Measurements from ENCODE around the gene ZFC3H1.
"Not testable (repeated sequence)": the region's sequence is repeated elsewhere in the genome, so short reads cannot be mapped to it uniquely, and the experiment has no call there.

Gene ZFC3H1

DNA sequence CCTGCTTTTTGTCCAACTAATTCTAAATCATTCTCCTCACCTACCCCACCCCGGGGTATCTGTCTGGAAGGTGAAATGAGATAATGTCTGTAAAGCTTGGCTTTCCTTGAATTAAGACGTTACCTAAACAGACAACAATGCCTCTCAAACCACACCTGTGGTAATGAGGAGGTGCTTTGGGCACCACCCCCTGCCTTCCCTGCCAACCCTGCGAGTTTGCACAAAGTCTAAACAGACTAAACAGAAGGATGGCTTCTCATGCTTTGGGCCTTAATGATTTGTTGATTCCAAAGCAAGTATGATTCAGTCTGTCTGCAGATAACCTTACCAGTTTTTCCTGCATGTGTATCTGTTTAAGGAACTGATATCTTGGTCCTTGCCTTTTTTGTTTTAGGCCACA, 82.4 kb downstream of the ZFC3H1 start:
- DNase-seq (ENCODE audit: low read depth) = no peak

DNA sequence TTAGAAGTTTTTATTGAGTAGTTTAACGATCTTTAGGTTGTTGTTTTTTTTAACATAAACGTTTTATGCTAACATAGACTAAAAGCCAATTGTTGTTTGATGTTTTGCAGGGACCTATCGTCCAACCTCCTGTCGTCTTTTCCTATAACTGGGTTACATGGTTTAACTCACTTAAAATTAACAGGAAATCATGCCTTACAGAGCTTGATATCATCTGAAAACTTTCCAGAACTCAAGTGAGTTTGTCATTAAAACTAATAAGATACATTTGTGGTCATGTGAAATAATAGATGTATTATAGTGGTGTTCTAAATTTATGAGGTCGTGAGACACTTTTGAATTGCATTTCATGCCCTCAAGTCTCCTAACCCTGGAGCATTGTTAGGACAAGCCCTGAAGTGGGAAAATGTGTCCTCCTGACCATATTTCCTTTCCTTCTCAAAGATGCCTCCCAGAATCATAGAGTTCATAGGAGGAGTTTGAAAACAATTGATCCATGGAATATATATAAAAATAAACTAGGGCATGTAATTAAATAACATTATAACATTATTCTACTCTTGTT, 84.9 kb downstream of the ZFC3H1 start:
- DNase-seq (ENCODE audit: low read depth) = no peak

DNA sequence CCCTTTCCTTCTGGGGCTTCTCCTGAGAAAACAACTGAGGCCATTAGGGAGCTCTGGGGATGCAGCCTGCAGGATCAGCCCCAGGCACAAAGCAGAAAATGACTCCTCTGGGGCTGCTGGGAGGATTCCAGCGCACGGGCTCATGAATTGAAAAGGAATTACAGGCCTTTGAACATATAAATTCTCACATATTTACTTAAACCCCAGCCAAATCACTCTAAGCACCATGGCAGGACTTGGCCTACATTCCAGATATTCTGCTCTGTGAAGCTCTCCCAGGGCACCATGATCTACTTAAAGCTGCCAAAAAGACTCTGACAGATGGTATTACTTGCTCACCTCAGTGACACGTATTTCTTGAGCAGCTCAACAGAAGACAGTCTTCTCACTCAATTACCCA, 87.2 kb downstream of the ZFC3H1 start:
- no peak for DNase-seq (ENCODE audit: low read depth)

DNA sequence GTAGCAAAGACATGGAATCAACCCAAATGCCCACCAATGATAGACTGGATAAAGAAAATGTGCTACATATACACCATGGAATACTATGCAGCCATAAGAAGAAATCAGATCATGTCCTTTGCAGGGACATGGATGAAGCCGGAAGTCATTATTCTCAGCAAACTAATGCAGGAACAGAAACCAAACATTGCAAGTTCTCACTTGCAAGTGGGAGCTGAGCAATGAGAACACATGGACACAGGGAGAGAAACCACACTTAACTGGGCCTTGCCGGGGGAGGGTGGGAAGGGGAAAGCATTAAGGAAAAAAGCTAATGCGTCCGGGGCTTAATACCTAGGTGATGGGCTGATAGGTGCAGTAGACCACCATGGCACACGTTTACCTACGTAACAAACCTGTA, 93.8 kb downstream of the ZFC3H1 start:
- DNase-seq (ENCODE audit: low read depth) = not testable (repeated sequence)

DNA sequence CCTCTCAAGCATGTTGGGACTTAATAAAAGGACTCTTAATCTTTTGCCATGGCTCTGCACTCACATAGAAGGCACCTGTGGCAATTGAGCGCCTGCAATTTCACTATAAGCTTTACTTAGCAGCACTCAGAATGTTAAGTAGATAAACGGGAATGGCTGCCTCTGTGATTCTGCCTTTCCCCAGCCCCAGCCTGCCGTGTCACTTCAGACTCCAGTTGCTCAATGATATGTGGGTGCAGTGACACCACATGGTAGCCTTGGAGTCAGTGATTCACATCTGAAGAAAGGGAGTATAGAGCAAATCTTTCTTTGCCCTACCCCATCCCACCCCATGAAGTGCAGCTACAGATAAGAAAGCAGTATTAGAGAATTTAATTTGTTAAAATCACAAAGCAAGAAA, 96.1 kb downstream of the ZFC3H1 start:
- no peak for DNase-seq (ENCODE audit: low read depth)

DNA sequence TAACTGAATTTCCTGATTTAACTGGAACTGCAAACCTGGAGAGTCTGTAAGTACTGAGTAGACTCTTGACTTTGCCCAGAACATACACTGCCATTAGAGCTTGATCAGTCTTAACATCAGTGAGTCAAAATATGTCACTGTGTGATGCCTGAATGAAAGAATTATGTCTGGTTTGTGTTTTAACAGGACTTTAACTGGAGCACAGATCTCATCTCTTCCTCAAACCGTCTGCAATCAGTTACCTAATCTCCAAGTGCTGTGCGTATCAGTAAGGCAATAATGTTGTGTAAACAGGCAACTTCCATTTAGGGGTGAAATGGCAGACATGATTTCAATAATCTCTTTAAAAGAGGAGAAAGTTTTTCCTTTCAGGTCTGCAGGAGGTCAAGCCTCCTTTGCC, 97.0 kb downstream of the ZFC3H1 start:
- no peak for DNase-seq (ENCODE audit: low read depth)

DNA sequence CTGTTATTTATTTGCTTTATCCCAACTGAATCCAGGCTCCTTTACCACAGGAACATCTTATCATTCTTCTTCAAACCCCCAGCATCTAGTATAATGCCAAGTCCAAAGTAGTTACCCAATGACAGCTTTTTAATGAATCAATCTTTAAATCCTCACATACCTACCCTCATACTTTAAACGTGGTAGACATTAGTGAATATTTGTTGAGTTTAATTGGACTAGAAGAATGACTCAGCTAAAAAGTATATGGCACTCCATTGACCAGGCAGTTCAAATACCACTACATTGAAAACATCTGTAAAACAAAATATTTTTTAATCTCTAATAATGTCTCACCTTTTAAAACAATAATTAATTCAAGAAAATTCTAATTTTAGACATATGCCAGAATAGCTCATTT, 98.1 kb downstream of the ZFC3H1 start:
- no peak for DNase-seq (ENCODE audit: low read depth)

DNA sequence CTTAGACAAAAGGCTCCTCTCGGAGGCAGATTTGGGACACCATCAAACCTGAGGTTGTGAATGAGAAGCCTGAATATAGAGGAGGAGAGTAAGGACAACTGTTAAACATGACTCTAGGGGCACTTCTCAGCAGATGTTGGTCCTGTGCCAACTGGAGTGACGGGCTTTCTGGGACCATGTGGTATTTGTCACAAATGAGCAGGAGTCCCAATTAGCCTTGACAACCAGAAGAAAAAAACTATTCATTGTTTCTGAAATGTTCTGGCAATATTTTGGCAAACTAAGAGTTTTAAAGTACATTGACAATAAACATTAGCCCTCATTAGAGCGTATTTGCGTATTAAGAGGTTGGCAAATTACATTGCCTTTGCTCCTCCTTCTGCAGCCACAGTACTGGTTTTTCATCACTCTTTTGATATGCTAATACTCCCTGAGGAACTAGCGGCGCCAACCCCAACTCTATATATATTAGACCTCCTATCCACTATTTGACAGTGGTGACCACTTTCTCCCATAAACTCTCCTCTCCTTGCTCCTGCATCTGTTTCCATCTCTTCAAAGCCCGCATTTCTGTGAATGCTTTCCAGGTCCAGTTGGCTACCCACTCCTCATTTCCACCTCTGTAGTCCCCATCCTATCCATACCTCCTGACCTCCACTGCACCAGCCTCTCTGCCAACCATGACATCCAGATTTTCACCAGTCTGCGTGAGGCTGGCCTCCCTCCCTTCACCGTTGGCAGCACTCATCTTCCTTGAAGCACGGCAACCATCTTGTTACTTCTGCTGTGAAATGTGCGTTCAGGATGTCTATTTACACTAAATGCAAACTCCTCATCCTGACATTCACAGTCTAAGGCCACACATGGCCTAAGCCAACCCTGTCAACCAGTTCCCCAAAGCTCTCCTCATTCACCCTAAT, 100.7 kb downstream of the ZFC3H1 start:
- DNase-seq (ENCODE audit: low read depth) = no peak

All from stimulated activated CD4-positive, alpha-beta T cell treated with anti-CD3 and anti-CD28 coated beads, Interleukin-2, amount 100 ng/mL, for 4 hours (primary cell).